Activated B cell treated with CpG ODN at 0.5 μM for 24 hours (primary cell): ENCODE data around the gene MED10. TPM values are rescaled to one million over a fixed set of nuclear protein-coding genes. Genes with fewer than 3 reads are reported as not detected.

Experiments
- ATAC-seq: fragments of 200-7000 bp; cut with Tn5 transposase; one replicate; pipeline ENCODE4 v1.10.0; 2021; ENCODE audit warnings: low read depth, mild to moderate bottlenecking, moderate library complexity
- CTCF ChIA-PET: fragments of 350-600 bp; sonication (Branson Sonifier 250); formaldehyde crosslinking; loops from one replicate; lab custom pipeline; 2021; ENCODE audit warnings: antibody characterized with exemption; lab: Charles Lee
- POLR2A ChIA-PET: fragments of 350-600 bp; sonication (Branson Sonifier 250); formaldehyde crosslinking; loops from one replicate; lab custom pipeline; 2021; ENCODE audit warnings: antibody characterized with exemption; lab: Charles Lee
- DNase-seq: peaks from one replicate; pipeline ENCODE4 v3.0.0; 2022
- H3K27ac Mint-ChIP-seq: one replicate; pipeline ENCODE4 v1.8.0; 2020; ENCODE audit warnings: mixed read lengths
- H3K27me3 Mint-ChIP-seq: one replicate; pipeline ENCODE4 v1.8.0; 2021; ENCODE audit warnings: mixed read lengths
- H3K36me3 Mint-ChIP-seq: one replicate; pipeline ENCODE4 v1.8.0; 2021; ENCODE audit warnings: low read depth, mixed read lengths
- H3K4me1 Mint-ChIP-seq: one replicate; pipeline ENCODE4 v1.8.0; 2021; ENCODE audit warnings: mixed read lengths
- H3K4me3 Mint-ChIP-seq: one replicate; pipeline ENCODE4 v1.8.0; 2020; ENCODE audit warnings: mild to moderate bottlenecking, mixed read lengths
- H3K9me3 Mint-ChIP-seq: one replicate; pipeline ENCODE4 v1.8.0; 2020; ENCODE audit warnings: mixed read lengths
- intact Hi-C: fragments of 100-400 bp; cut with micrococcal nuclease; formaldehyde crosslinking; loops from one replicate; pipeline ENCODE4 v1.15.1; 2024
- total RNA-seq: library from RNA; stranded (reverse); gene quantifications from 2 replicates; pipeline ENCODE4 v1.2.3, GENCODE V29; 2022
- TF ChIP-seq, protein P1 (sequence below): fragments of 200-600 bp; IDR thresholded peaks from one replicate; pipeline ENCODE4 v1.8.0; 2022; ENCODE audit warnings: antibody characterized with exemption, mild to moderate bottlenecking

Gene MED10
- total RNA-seq, 1 donor from 2014 or later: 47.7 TPM

DNA sequence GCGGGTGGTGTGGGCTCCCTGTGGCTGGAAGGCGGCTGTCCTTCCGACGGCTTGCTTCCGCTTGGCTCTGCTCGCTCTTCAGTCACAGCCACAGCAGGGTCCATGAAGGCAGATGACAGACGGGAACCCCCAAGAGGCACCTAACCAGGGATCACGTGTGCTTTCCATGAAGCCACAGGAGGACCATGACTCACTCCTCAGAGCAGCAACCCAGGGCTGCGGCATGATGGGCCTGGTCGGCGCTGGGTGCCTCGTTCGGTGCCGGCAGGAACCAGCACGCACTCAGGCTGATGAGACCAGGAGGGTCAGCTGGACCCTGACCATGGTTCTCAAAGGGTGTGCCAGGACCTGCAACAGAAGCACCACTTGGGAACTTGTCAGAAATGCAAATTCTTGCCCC, 32.8 kb upstream of the MED10 start:
- no peak overlapping the region for H3K4me3 Mint-ChIP-seq
- ATAC-seq: no peak
- POLR2A ChIA-PET: no interaction called here
- no peaks in the 10 kb centered on the region for H3K36me3 Mint-ChIP-seq
- intact Hi-C loops: no loop called here
- peaks cover 16% of the 10 kb centered on the region for H3K27me3 Mint-ChIP-seq
- H3K4me1 Mint-ChIP-seq: no peaks in the 10 kb centered on the region
- peaks cover 7% of the 10 kb centered on the region for H3K9me3 Mint-ChIP-seq
- DNase-seq: no peak
- CTCF ChIA-PET: no interaction called here
- no peak overlapping the region for H3K27ac Mint-ChIP-seq
- TF ChIP-seq, protein P1, sequence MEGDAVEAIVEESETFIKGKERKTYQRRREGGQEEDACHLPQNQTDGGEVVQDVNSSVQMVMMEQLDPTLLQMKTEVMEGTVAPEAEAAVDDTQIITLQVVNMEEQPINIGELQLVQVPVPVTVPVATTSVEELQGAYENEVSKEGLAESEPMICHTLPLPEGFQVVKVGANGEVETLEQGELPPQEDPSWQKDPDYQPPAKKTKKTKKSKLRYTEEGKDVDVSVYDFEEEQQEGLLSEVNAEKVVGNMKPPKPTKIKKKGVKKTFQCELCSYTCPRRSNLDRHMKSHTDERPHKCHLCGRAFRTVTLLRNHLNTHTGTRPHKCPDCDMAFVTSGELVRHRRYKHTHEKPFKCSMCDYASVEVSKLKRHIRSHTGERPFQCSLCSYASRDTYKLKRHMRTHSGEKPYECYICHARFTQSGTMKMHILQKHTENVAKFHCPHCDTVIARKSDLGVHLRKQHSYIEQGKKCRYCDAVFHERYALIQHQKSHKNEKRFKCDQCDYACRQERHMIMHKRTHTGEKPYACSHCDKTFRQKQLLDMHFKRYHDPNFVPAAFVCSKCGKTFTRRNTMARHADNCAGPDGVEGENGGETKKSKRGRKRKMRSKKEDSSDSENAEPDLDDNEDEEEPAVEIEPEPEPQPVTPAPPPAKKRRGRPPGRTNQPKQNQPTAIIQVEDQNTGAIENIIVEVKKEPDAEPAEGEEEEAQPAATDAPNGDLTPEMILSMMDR: no peak

DNA sequence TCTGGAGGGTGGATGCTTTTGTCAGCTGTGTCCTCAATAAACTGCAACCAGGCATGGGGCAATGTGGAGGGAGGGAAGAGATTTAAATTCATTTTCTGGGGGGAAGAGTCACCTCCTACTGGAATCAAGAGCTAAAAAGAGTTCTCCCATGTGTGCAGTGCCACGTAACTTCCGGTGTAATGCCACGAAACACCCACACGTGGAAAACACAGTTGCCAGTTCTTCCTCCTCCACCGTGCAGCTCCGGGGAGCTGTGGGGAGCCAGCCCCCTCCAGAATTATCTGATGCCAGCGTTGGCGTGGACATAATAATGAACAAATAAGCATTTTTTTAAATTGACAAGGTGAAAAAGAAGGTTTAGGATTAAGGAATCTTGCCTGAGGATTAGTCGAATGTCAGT, 32.1 kb upstream of the MED10 start:
- Mint-ChIP-seq H3K27me3 (peaks cover 20% of the 10 kb centered on the region), H3K9me3 (peaks cover 7% of the 10 kb centered on the region), H3K4me1 (no peaks in the 10 kb centered on the region), H3K27ac (no peak overlapping the region), H3K4me3 (no peak overlapping the region), H3K36me3 (no peaks in the 10 kb centered on the region)
- TF ChIP-seq, protein P1: no peak
- CTCF ChIA-PET: no interaction called here
- intact Hi-C loops: no loop called here
- POLR2A ChIA-PET: no interaction called here
- no peak for ATAC-seq
- no peak for DNase-seq

DNA sequence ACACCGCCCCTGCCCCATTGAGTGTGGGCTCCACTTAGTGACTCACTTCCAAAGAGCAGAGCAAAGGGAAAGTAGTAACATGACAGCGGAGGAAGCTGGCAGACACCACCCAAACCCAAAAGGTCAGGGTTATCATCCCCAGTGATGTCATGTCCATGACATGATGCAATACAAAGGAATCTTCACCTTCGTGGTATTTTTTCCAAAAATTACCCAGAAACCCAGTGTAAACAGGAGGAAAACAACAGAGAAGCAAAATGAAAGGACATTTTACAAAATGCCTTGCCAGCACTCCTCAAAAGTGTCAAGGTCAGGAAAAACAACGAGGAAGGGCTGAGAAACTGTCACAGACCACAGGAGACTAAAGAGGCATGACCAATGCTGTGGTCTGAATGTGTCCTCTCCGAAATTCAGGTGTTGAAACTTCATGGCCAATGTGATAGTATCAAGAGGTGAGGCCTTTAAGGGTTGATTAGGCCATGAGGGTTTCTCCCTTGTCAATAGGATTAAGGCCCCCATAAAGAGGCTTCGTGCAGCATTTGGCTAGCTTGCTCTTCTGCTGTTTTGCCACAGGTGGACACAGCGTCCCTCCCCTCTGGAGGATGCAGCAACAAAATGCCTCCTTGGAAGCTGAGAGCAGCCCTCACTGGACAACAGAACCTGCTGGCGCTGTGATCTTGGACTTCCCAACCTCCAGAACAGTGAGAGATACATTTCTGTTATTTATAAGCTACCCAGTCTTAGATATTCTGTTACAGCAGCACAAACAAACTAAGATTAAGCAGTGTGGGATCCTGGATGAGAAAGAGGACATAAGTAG, 30.5 kb upstream of the MED10 start:
- H3K4me3 Mint-ChIP-seq: no peak overlapping the region
- no peaks in the 10 kb centered on the region for H3K4me1 Mint-ChIP-seq
- TF ChIP-seq, protein P1: no peak
- no peak for DNase-seq
- peaks cover 7% of the 10 kb centered on the region for H3K9me3 Mint-ChIP-seq
- no peaks in the 10 kb centered on the region for H3K36me3 Mint-ChIP-seq
- intact Hi-C loops: no loop called here
- H3K27ac Mint-ChIP-seq: no peak overlapping the region
- no peak for ATAC-seq
- POLR2A ChIA-PET: no interaction called here
- CTCF ChIA-PET: no interaction called here
- peaks cover 22% of the 10 kb centered on the region for H3K27me3 Mint-ChIP-seq

DNA sequence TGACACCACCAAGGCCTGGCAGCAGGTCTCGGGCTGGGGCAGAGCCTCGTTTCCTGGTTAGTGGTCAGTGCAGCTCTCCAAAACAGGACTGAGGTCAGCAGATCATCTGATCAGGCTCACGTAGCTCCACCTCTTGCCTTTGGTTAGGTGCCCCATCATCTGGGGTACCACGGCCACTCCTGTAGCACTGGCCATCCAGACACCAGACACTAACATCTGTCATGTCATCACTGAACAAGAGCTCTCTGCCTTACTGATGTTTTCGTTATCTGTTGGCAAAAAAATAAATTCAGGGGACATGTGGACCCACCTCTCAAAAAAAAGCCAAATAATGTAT, 29.9 kb upstream of the MED10 start:
- Mint-ChIP-seq H3K36me3 (no peaks in the 10 kb centered on the region), H3K27me3 (peaks cover 22% of the 10 kb centered on the region), H3K27ac (no peak overlapping the region), H3K4me3 (no peak overlapping the region), H3K9me3 (peaks cover 7% of the 10 kb centered on the region), H3K4me1 (no peaks in the 10 kb centered on the region)
- CTCF ChIA-PET: no interaction called here
- DNase-seq: no peak
- no peak for ATAC-seq
- intact Hi-C loops: no loop called here
- TF ChIP-seq, protein P1: no peak
- POLR2A ChIA-PET: no interaction called here

DNA sequence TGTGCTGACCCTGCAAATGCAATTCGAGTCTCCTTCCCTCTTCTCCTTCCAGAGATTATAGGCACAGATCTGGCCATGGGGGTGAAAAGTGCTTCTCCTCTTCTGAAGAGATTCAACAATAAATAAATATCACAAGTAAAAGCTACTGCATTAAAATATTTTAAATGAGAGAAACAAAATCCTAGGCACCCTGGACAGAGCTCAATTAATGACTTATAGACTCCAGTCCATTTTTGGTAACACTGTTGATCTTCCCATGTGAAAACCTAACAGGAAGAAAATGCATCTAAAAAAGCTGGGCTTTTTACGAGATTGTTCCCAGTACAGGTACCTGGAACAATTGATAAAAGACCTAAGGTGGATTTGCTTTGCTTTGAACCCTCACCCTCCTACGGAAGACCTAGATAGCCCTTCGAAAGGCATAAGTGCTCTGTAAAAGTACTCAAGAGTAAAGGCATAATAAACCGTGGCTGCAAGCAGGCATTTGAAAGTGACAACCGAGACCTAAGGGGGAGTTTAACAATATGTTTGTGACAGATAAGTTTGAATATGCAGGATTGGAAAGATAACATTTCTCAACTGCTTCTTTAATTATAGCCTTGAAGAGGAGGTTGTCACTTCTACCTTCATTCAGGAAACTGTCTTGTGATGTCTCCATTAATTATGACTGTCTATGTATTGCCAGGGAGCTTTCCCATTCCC, 29.4 kb upstream of the MED10 start:
- ATAC-seq (no peak), DNase-seq (no peak)
- TF ChIP-seq, protein P1: no peak
- ChIA-PET CTCF (no interaction called here), POLR2A (no interaction called here)
- no peaks in the 10 kb centered on the region for H3K4me1 Mint-ChIP-seq
- intact Hi-C loops: no loop called here
- H3K27me3 Mint-ChIP-seq: peaks cover 24% of the 10 kb centered on the region
- H3K27ac Mint-ChIP-seq: no peak overlapping the region
- H3K4me3 Mint-ChIP-seq: no peak overlapping the region
- peaks cover 7% of the 10 kb centered on the region for H3K9me3 Mint-ChIP-seq
- no peaks in the 10 kb centered on the region for H3K36me3 Mint-ChIP-seq
